Activated CD4-positive, alpha-beta T cell treated with anti-CD3 and anti-CD28 coated beads for 36 hours (primary cell): Measurements from ENCODE around the gene DCLK2. TPM values are rescaled to one million over a fixed set of nuclear protein-coding genes. Genes with fewer than 3 reads are reported as not detected.

Source experiments
- ATAC-seq: fragments of 200-7000 bp; cut with Tn5 transposase; one replicate; pipeline ENCODE4 v1.10.0; 2021; ENCODE audit warnings: mild to moderate bottlenecking, moderate library complexity
- CTCF ChIA-PET: fragments of 350-600 bp; sonication (Branson Sonifier 250); formaldehyde crosslinking; loops from one replicate; lab custom pipeline; 2021; ENCODE audit warnings: antibody characterized with exemption; lab: Charles Lee
- POLR2A ChIA-PET: fragments of 350-600 bp; sonication (Branson Sonifier 250); formaldehyde crosslinking; loops from one replicate; lab custom pipeline; 2021; ENCODE audit warnings: antibody characterized with exemption, inconsistent platforms; lab: Charles Lee
- DNase-seq: peaks from one replicate; pipeline ENCODE4 v3.0.0-alpha.2; 2020
- H3K27ac Mint-ChIP-seq: one replicate; pipeline ENCODE4 v1.8.0; 2021; ENCODE audit warnings: mixed read lengths
- H3K27me3 Mint-ChIP-seq: one replicate; pipeline ENCODE4 v1.8.0; 2021; ENCODE audit warnings: mixed read lengths
- H3K36me3 Mint-ChIP-seq: one replicate; pipeline ENCODE4 v1.8.0; 2021; ENCODE audit warnings: low read depth, mixed read lengths
- H3K4me1 Mint-ChIP-seq: one replicate; pipeline ENCODE4 v1.8.0; 2021; ENCODE audit warnings: mixed read lengths
- H3K4me3 Mint-ChIP-seq: one replicate; pipeline ENCODE4 v1.8.0; 2021; ENCODE audit warnings: mild to moderate bottlenecking, moderate library complexity, mixed read lengths
- H3K9me3 Mint-ChIP-seq: one replicate; pipeline ENCODE4 v1.8.0; 2021; ENCODE audit warnings: low read depth, mixed read lengths
- intact Hi-C, 2 experiments: fragments of 100-400 bp; cut with DNase I in 1 of 2; cut with micrococcal nuclease in 1 of 2; formaldehyde crosslinking; loops; one replicate each; pipeline versions ENCODE4 v1.14.2 to v1.15.1; 2022 to 2024; cut with DNase I, micrococcal nuclease
- total RNA-seq, 2 experiments: library from RNA; stranded (reverse); gene quantifications; one replicate each; pipeline ENCODE4 v1.2.3, GENCODE V29; 2021

Gene DCLK2
- total RNA-seq, 2 experiments from 2014 or later, result not detected

DNA sequence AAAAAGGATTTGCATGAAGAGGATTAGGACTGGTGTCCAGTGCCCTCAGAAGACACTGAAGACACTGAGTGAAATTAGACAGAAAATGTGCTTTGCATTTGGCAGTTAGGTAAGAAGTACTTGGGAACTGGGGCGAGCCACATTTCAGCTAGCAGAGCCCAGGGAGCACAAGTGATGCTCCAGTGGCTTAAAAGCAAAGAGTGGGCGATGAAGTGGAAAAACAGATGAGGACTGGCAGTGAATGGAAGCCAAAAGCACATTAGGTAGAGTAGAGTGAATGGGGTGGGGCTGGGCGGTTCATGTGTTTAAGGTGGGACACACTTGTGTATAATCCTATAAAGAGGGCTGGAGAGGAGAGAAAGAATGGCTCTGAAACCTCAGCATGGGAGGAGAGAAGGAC lies 18.4 kb downstream of the DCLK2 start:
- DNase-seq (no peak), ATAC-seq (no peak)
- Mint-ChIP-seq H3K27ac (no peak overlapping the region), H3K36me3 (no peaks in the 10 kb centered on the region), H3K4me3 (no peak overlapping the region), H3K27me3 (peaks cover 3% of the 10 kb centered on the region), H3K4me1 (no peaks in the 10 kb centered on the region), H3K9me3 (no peaks in the 10 kb centered on the region)
- POLR2A ChIA-PET, result no interaction called here
- intact Hi-C loops, result no loop called here
- CTCF ChIA-PET, result no interaction called here

DNA sequence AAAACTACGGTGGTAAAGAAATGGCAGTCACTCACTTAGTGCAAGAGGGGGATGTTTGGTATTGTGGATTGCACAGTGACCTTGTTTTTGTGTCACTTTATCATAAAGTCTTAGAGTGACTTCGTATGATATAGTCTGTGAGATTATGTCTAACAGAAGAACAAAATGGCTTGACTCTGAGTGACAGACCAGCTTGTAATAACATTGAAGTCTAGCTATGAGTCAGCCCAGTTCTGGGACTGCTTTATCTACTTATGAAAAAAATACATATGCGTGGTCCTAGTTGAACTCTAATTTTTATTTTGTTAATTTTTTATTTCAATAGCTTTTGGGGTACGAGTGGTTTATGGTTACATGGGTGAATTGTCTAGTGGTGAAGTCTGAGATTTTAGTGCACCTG lies 20.0 kb downstream of the DCLK2 start:
- peaks cover 5% of the 10 kb centered on the region for H3K27me3 Mint-ChIP-seq
- no peaks in the 10 kb centered on the region for H3K4me1 Mint-ChIP-seq
- no peaks in the 10 kb centered on the region for H3K9me3 Mint-ChIP-seq
- ATAC-seq (no peak), DNase-seq (no peak)
- intact Hi-C loops, result no loop called here
- H3K27ac Mint-ChIP-seq, result no peak overlapping the region
- H3K36me3 Mint-ChIP-seq, result no peaks in the 10 kb centered on the region
- POLR2A ChIA-PET, result no interaction called here
- CTCF ChIA-PET, result no interaction called here
- no peak overlapping the region for H3K4me3 Mint-ChIP-seq

GRCh38 chr4:150104404-150105027 lies 26.3 kb downstream of the DCLK2 start:
- ChIA-PET POLR2A (no interaction called here), CTCF (no interaction called here)
- H3K9me3 Mint-ChIP-seq, result no peaks in the 10 kb centered on the region
- intact Hi-C loops, result no loop called here
- DNase-seq (no peak), ATAC-seq (no peak)
- no peaks in the 10 kb centered on the region for H3K4me1 Mint-ChIP-seq
- peaks cover 12% of the 10 kb centered on the region for H3K27me3 Mint-ChIP-seq
- no peak overlapping the region for H3K27ac Mint-ChIP-seq
- no peaks in the 10 kb centered on the region for H3K36me3 Mint-ChIP-seq
- no peak overlapping the region for H3K4me3 Mint-ChIP-seq

GRCh38 chr4:150106886-150107285 lies 28.6 kb downstream of the DCLK2 start:
- no peaks in the 10 kb centered on the region for H3K36me3 Mint-ChIP-seq
- peaks cover 12% of the 10 kb centered on the region for H3K27me3 Mint-ChIP-seq
- no peaks in the 10 kb centered on the region for H3K9me3 Mint-ChIP-seq
- CTCF ChIA-PET, result no interaction called here
- intact Hi-C loops, result no loop called here
- DNase-seq, result no peak
- no peak overlapping the region for H3K27ac Mint-ChIP-seq
- no peak overlapping the region for H3K4me3 Mint-ChIP-seq
- POLR2A ChIA-PET, result interaction anchor here (0.7 kb wide), 1 partner anchor 93 kb away, joined by 3 read pairs; no protein-coding TSS in a partner anchor
- H3K4me1 Mint-ChIP-seq, result no peaks in the 10 kb centered on the region
- no peak for ATAC-seq

- H3K9me3 Mint-ChIP-seq, result no peaks in the 10 kb centered on the region
- ATAC-seq (no peak), DNase-seq (no peak)
- H3K36me3 Mint-ChIP-seq, result no peaks in the 10 kb centered on the region
- H3K4me1 Mint-ChIP-seq, result no peaks in the 10 kb centered on the region
- ChIA-PET POLR2A (no interaction called here), CTCF (interaction anchor here (0.6 kb wide), 1 partner anchor 68 kb away, joined by 3 read pairs; no protein-coding TSS in a partner anchor)
- H3K4me3 Mint-ChIP-seq, result no peak overlapping the region
- no peak overlapping the region for H3K27ac Mint-ChIP-seq
- H3K27me3 Mint-ChIP-seq, result peaks cover 6% of the 10 kb centered on the region
- intact Hi-C loops, result no loop called here
Measured at GRCh38 chr4:150108691-150109090, 30.4 kb downstream of the DCLK2 start.

- intact Hi-C loops, result no loop called here
- Mint-ChIP-seq H3K4me1 (no peaks in the 10 kb centered on the region), H3K9me3 (peaks cover 6% of the 10 kb centered on the region), H3K36me3 (no peaks in the 10 kb centered on the region), H3K4me3 (no peak overlapping the region), H3K27me3 (peaks cover 9% of the 10 kb centered on the region), H3K27ac (no peak overlapping the region)
- ATAC-seq (no peak), DNase-seq (no peak)
- ChIA-PET POLR2A (no interaction called here), CTCF (interaction anchor here (0.7 kb wide), 1 partner anchor 10 kb away, joined by 4 read pairs; no protein-coding TSS in a partner anchor)
Measured at GRCh38 chr4:150114641-150115040, 36.4 kb downstream of the DCLK2 start.

DNA sequence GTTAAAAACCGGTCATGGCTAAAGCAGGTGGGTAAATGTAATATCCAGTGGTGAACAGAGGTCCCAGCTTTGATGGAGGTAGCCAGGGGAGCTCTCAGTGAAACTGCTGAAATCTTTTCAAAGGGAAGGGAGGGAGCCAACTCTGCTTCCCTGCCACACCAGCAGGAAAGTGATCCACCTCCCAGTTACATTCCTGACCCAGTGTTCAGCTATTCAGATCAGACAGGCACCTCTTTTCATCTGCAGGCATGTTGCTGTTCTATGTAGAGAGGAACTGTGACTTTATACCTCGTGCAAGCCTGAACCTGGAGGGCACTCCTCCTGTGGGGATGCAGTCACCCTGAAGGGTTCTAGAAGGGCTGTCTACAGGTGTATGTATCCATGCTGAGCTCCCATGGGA lies 37.6 kb downstream of the DCLK2 start:
- DNase-seq, result no peak
- Mint-ChIP-seq H3K27me3 (peaks cover 9% of the 10 kb centered on the region), H3K9me3 (peaks cover 6% of the 10 kb centered on the region), H3K4me3 (no peak overlapping the region), H3K27ac (no peak overlapping the region), H3K4me1 (no peaks in the 10 kb centered on the region), H3K36me3 (no peaks in the 10 kb centered on the region)
- no peak for ATAC-seq
- ChIA-PET CTCF (no interaction called here), POLR2A (no interaction called here)
- intact Hi-C loops, result no loop called here

- ATAC-seq (no peak), DNase-seq (no peak)
- H3K4me3 Mint-ChIP-seq, result no peak overlapping the region
- no peaks in the 10 kb centered on the region for H3K4me1 Mint-ChIP-seq
- H3K36me3 Mint-ChIP-seq, result no peaks in the 10 kb centered on the region
- no peak overlapping the region for H3K27ac Mint-ChIP-seq
- H3K9me3 Mint-ChIP-seq, result peaks cover 9% of the 10 kb centered on the region
- ChIA-PET CTCF (no interaction called here), POLR2A (no interaction called here)
- intact Hi-C loops, result no loop called here
- peaks cover 9% of the 10 kb centered on the region for H3K27me3 Mint-ChIP-seq
Measured at GRCh38 chr4:150116506-150116905, 38.3 kb downstream of the DCLK2 start.

DNA sequence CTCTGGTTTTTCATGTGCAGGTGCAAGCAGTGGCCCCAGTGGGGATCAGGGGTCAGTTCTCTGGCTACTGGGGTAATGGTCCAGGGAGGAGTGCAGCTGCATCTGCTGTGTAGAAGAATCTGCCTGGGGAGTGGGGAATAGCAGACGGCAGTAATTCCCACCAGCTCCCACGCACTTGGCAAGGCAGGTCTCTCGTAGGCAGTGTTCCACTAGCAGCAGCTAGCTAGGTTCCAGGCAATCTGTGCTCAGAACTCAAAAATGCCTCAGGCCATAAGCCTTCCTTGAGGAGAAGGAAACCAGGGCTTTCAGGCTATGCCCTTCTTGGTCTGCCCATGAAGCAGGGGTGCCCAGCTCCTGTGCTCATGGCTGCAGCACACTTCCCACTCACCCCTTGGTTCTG lies 38.8 kb downstream of the DCLK2 start:
- H3K4me3 Mint-ChIP-seq, result no peak overlapping the region

DNA sequence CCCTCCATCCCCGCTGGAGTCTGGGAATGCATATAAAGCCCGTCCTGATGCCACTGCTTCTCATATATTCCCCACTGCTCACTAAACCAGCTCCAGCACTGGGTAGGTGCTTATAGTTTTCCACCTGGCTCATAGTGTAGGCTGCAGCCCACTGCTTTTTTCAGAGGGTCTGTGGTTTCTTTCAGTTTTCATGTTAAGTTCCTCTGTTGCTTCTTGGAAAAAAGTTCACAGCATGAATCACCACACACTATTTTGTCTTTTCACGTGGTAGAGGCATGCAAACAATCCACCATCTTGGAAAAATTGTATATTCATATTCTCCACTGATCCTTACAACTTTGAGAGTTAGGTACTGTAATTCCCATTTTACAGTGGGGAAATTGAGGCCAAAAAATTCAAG lies 39.4 kb downstream of the DCLK2 start:
- Mint-ChIP-seq H3K27me3 (peaks cover 11% of the 10 kb centered on the region), H3K9me3 (peaks cover 13% of the 10 kb centered on the region), H3K36me3 (no peaks in the 10 kb centered on the region), H3K27ac (no peak overlapping the region), H3K4me3 (no peak overlapping the region), H3K4me1 (no peaks in the 10 kb centered on the region)
- ChIA-PET POLR2A (no interaction called here), CTCF (no interaction called here)
- intact Hi-C loops, result no loop called here
- DNase-seq, result no peak
- ATAC-seq, result no peak

More for the DNA sequence above, 38.8 kb downstream of the DCLK2 start:
- Mint-ChIP-seq H3K27ac (no peak overlapping the region), H3K27me3 (peaks cover 9% of the 10 kb centered on the region), H3K9me3 (peaks cover 10% of the 10 kb centered on the region), H3K36me3 (no peaks in the 10 kb centered on the region), H3K4me1 (no peaks in the 10 kb centered on the region)
- DNase-seq, result no peak
- CTCF ChIA-PET, result no interaction called here
- no peak for ATAC-seq
- intact Hi-C loops, result no loop called here
- POLR2A ChIA-PET, result no interaction called here

DNA sequence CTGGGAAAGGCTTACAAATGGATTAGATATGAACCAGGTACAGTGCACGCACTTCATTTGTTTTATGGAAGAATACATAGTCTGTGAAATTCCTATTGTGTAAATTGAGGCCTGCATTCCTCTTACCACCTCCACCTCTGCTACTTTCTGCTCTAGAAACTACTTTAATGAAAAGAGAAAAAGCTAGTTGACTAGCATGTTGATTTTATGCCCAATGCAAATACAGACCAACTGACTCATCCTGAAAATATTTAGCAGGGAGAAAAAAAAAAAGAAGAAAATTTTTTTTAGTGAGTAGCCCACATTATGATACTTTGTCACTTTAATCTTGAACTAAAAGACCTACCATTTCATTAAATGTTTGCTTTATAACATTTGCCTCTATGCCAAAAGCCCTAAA lies 41.2 kb downstream of the DCLK2 start:
- POLR2A ChIA-PET, result no interaction called here
- intact Hi-C loops, result no loop called here

GRCh38 chr4:150123087-150123486 lies 44.8 kb downstream of the DCLK2 start:
- no peak overlapping the region for H3K27ac Mint-ChIP-seq
- H3K4me3 Mint-ChIP-seq, result no peak overlapping the region
- intact Hi-C loops, result no loop called here
- ChIA-PET CTCF (interaction anchor here (1.2 kb wide), 1 partner anchor 13 kb away, joined by 3 read pairs; no protein-coding TSS in a partner anchor), POLR2A (no interaction called here)
- no peaks in the 10 kb centered on the region for H3K4me1 Mint-ChIP-seq
- no peak for ATAC-seq
- no peak for DNase-seq
- peaks cover 7% of the 10 kb centered on the region for H3K9me3 Mint-ChIP-seq
- H3K27me3 Mint-ChIP-seq, result peaks cover 7% of the 10 kb centered on the region
- H3K36me3 Mint-ChIP-seq, result no peaks in the 10 kb centered on the region

More for the DNA sequence above, 41.2 kb downstream of the DCLK2 start:
- no peak overlapping the region for H3K27ac Mint-ChIP-seq
- CTCF ChIA-PET, result no interaction called here
- ATAC-seq (no peak), DNase-seq (no peak)
- H3K4me1 Mint-ChIP-seq, result no peaks in the 10 kb centered on the region
- no peak overlapping the region for H3K4me3 Mint-ChIP-seq
- H3K36me3 Mint-ChIP-seq, result no peaks in the 10 kb centered on the region
- H3K27me3 Mint-ChIP-seq, result peaks cover 9% of the 10 kb centered on the region
- peaks cover 13% of the 10 kb centered on the region for H3K9me3 Mint-ChIP-seq
